Ishikawa (cell line): ENCODE measurements around the gene DNAJC5.
A peak's percentile ranks its signal among the peaks of the same experiment; 100 is the strongest.

Source experiments
- CEBPB ChIP-seq: IDR thresholded peaks from 2 replicates; pipeline ENCODE4 v1.6.1; 2012
- CREB1 ChIP-seq: IDR thresholded peaks from 2 replicates; pipeline ENCODE4 v1.6.1; 2012; ENCODE audit warnings: low read depth
- EGR1 ChIP-seq: IDR thresholded peaks from 2 replicates; pipeline ENCODE4 v1.6.1; 2012
- EP300 ChIP-seq: IDR thresholded peaks from 2 replicates; pipeline ENCODE4 v1.6.1; 2012; ENCODE audit warnings: borderline replicate concordance
- FOXM1 ChIP-seq: IDR thresholded peaks from 2 replicates; pipeline ENCODE4 v1.6.1; 2012; ENCODE audit warnings: low read depth, borderline replicate concordance
- MAX ChIP-seq: IDR thresholded peaks from 2 replicates; pipeline ENCODE4 v1.6.1; 2012
- NFIC ChIP-seq: IDR thresholded peaks from 2 replicates; pipeline ENCODE4 v1.6.1; 2012
- RAD21 ChIP-seq: IDR thresholded peaks from 2 replicates; pipeline ENCODE4 v1.6.1; 2012; ENCODE audit warnings: low read depth
- REST ChIP-seq: IDR thresholded peaks from 2 replicates; pipeline ENCODE4 v1.6.1; 2012; ENCODE audit warnings: low read depth, mild to moderate bottlenecking
- TAF1 ChIP-seq: IDR thresholded peaks from 2 replicates; pipeline ENCODE4 v1.6.1; 2012; ENCODE audit warnings: low read depth, mild to moderate bottlenecking
- TCF12 ChIP-seq: IDR thresholded peaks from 2 replicates; pipeline ENCODE4 v1.6.1; 2012; ENCODE audit warnings: low read depth
- TEAD4 ChIP-seq: IDR thresholded peaks from 2 replicates; pipeline ENCODE4 v1.6.1; 2012
- USF1 ChIP-seq: IDR thresholded peaks from 2 replicates; pipeline ENCODE4 v1.6.1; 2012
- YY1 ChIP-seq: IDR thresholded peaks from 2 replicates; pipeline ENCODE4 v1.6.1; 2012; ENCODE audit warnings: low read depth
- ZBTB7A ChIP-seq: IDR thresholded peaks from 2 replicates; pipeline ENCODE4 v1.6.1; 2012; ENCODE audit warnings: low read depth

The DNAJC5 gene

GRCh38 chr20:63864978-63865640 is 29.8 kb upstream of the DNAJC5 start, which contains the start of gene TPD52L2:
TPD52L2 (plus strand) TSS chr20:63865270; CDS start chr20:63865366, 96 bp downstream.
- peak; percentile 95 for TF ChIP-seq USF1
- peak; percentile 93 for TF ChIP-seq YY1
- no peak for TF ChIP-seq FOXM1
- peak; percentile 32; the same call in 1 of the 2 replicates for TF ChIP-seq TEAD4
- TF ChIP-seq RAD21 = no peak
- TF ChIP-seq EGR1 = 0 out of 2 replicates have a peak, but pooled peaks have one; percentile 44
- no peak for TF ChIP-seq NFIC
- TF ChIP-seq CEBPB = peak; percentile 94
- peak; percentile 90 for TF ChIP-seq CREB1
- peak; percentile 6; the same call in 1 of the 2 replicates for TF ChIP-seq EP300
- 0 out of 2 replicates have a peak, but pooled peaks have one; percentile 31 for TF ChIP-seq ZBTB7A
- TF ChIP-seq MAX = peak; percentile 96
- TF ChIP-seq TCF12 = no peak; the same call in 1 of the 2 replicates
- peak; percentile 91 for TF ChIP-seq TAF1
- TF ChIP-seq REST = no peak

GRCh38 chr20:63868264-63868663 is 26.7 kb upstream of the DNAJC5 start:
- TF ChIP-seq CREB1 = no peak
- TF ChIP-seq EP300 = no peak
- no peak for TF ChIP-seq TCF12
- TF ChIP-seq ZBTB7A = no peak
- TF ChIP-seq FOXM1 = no peak
- TF ChIP-seq CEBPB = no peak
- TF ChIP-seq YY1 = no peak
- TF ChIP-seq RAD21 = no peak
- TF ChIP-seq EGR1 = no peak
- no peak for TF ChIP-seq USF1
- no peak for TF ChIP-seq MAX

GRCh38 chr20:63873477-63873971 is 21.4 kb upstream of the DNAJC5 start:
- TF ChIP-seq USF1 (no peak), TEAD4 (no peak), REST (no peak), NFIC (no peak), CEBPB (no peak), CREB1 (no peak), TAF1 (no peak), YY1 (no peak), EP300 (no peak), TCF12 (no peak), FOXM1 (no peak), EGR1 (no peak), ZBTB7A (no peak), RAD21 (no peak), MAX (no peak)

- no peak for TF ChIP-seq TAF1
- TF ChIP-seq TCF12 = no peak
- no peak for TF ChIP-seq ZBTB7A
- no peak for TF ChIP-seq REST
Observed at GRCh38 chr20:63876489-63877036, 18.4 kb upstream of the DNAJC5 start.
